ENCODE measurements around the gene GPRIN3. TPM values are rescaled to one million over a fixed set of nuclear protein-coding genes. Genes with fewer than 3 reads are reported as not detected.

Gene GPRIN3
- polyA plus RNA-seq, 1 donor (not counting 4 experiments of a cell fraction or from before 2014, with no cell fraction given) = not detected

GRCh38 chr4:89196056-89196674, 111.4 kb downstream of the GPRIN3 start:
- FAIRE-seq (no peak), DNase-seq (ENCODE audit: low read depth, low spot score) (no peak)
- Histone ChIP-seq H3K36me3 (ENCODE audit: control insufficient read depth in 2 of 2, extremely low read depth in 1 of 2, insufficient read depth in 2 of 2, low read length in 2 of 2) (no peaks in the 10 kb centered on the region), H3K9ac (ENCODE audit: control insufficient read depth, extremely low read depth, insufficient read depth, low read length) (no peak overlapping the region), H2AFZ (ENCODE audit: control insufficient read depth, low read length) (no peak overlapping the region), H3K9me1 (ENCODE audit: control insufficient read depth, extremely low read depth, insufficient read depth, low read length) (no peaks in the 10 kb centered on the region), H3K9me3 (ENCODE audit: control insufficient read depth, low read depth, low read length) (no peaks in the 10 kb centered on the region), H3K4me2 (ENCODE audit: control insufficient read depth, extremely low read depth, insufficient read depth, low read depth, low read length) (no peak overlapping the region), H3K79me2 (ENCODE audit: control insufficient read depth, insufficient read depth, low read length) (no peaks in the 10 kb centered on the region), H3K4me1 (ENCODE audit: control insufficient read depth, extremely low read depth, insufficient read depth, low read length) (no peaks in the 10 kb centered on the region), H3K4me3 (ENCODE audit: control insufficient read depth in 2 of 3, extremely low read depth in 1 of 3, insufficient read depth in 2 of 3, low read depth in 1 of 3, low read length in 3 of 3) (no peak overlapping the region), H3K27me3 (ENCODE audit: control insufficient read depth, extremely low read depth, insufficient read depth, low read length) (no peaks in the 10 kb centered on the region), H3K27ac (ENCODE audit: control insufficient read depth, insufficient read depth, low read length) (no peak overlapping the region), H4K20me1 (ENCODE audit: control insufficient read depth, extremely low read depth, insufficient read depth, low read length) (no peaks in the 10 kb centered on the region)
- TF ChIP-seq EZH2 (IDR thresholded peaks at IDR 0.05; ENCODE audit: low read length) (no peak), CTCF (optimal IDR thresholded peaks at IDR 0.05 in 1 of 3, IDR thresholded peaks at IDR 0.05 in 1 of 3, conservative IDR thresholded peaks at IDR 0.05 in 1 of 3; ENCODE audit: extremely low read depth in 1 of 3, insufficient read depth in 2 of 3, low read length in 3 of 3) (no peak)
- dilution Hi-C loops (cut with MboI; ENCODE audit: extremely low pct_ligation_motif_present, low sequenced_read_pairs) = no loop called here

GRCh38 chr4:89193843-89194242, 113.8 kb downstream of the GPRIN3 start:
- no peak for TF ChIP-seq CTCF (optimal IDR thresholded peaks at IDR 0.05 in 1 of 3, IDR thresholded peaks at IDR 0.05 in 1 of 3, conservative IDR thresholded peaks at IDR 0.05 in 1 of 3; ENCODE audit: extremely low read depth in 1 of 3, insufficient read depth in 2 of 3, low read length in 3 of 3)
- TF ChIP-seq EZH2 (IDR thresholded peaks at IDR 0.05; ENCODE audit: low read length) = no peak
- Histone ChIP-seq H2AFZ (ENCODE audit: control insufficient read depth, low read length) (no peak overlapping the region), H3K36me3 (ENCODE audit: control insufficient read depth in 2 of 2, extremely low read depth in 1 of 2, insufficient read depth in 2 of 2, low read length in 2 of 2) (no peaks in the 10 kb centered on the region), H4K20me1 (ENCODE audit: control insufficient read depth, extremely low read depth, insufficient read depth, low read length) (no peaks in the 10 kb centered on the region), H3K9me3 (ENCODE audit: control insufficient read depth, low read depth, low read length) (no peaks in the 10 kb centered on the region), H3K4me1 (ENCODE audit: control insufficient read depth, extremely low read depth, insufficient read depth, low read length) (no peaks in the 10 kb centered on the region), H3K79me2 (ENCODE audit: control insufficient read depth, insufficient read depth, low read length) (no peaks in the 10 kb centered on the region), H3K27ac (ENCODE audit: control insufficient read depth, insufficient read depth, low read length) (no peak overlapping the region), H3K4me3 (ENCODE audit: control insufficient read depth in 2 of 3, extremely low read depth in 1 of 3, insufficient read depth in 2 of 3, low read depth in 1 of 3, low read length in 3 of 3) (no peak overlapping the region), H3K27me3 (ENCODE audit: control insufficient read depth, extremely low read depth, insufficient read depth, low read length) (no peaks in the 10 kb centered on the region), H3K9ac (ENCODE audit: control insufficient read depth, extremely low read depth, insufficient read depth, low read length) (no peak overlapping the region), H3K9me1 (ENCODE audit: control insufficient read depth, extremely low read depth, insufficient read depth, low read length) (no peaks in the 10 kb centered on the region), H3K4me2 (ENCODE audit: control insufficient read depth, extremely low read depth, insufficient read depth, low read depth, low read length) (no peak overlapping the region)
- FAIRE-seq = no peak
- dilution Hi-C loops (cut with MboI; ENCODE audit: extremely low pct_ligation_motif_present, low sequenced_read_pairs) = no loop called here
- no peak for DNase-seq (ENCODE audit: low read depth, low spot score)

Other genes starting within 250 kb of the GPRIN3 start
- 2.7 to 5.3 TPM (median 4.9 TPM) in 3 replicates for gene TIGD2, start 196.3 kb downstream of the GPRIN3 start, polyA plus RNA-seq

All from keratinocyte (primary cell).